Midbrain (tissue), 1 donor: ENCODE measurements around the gene ATF2.
"Not testable (repeated sequence)": the region's sequence is repeated elsewhere in the genome, so short reads cannot be mapped to it uniquely, and the experiment has no call there.

Experiments
- DNase-seq: peaks from one replicate; lab custom pipeline; 2025; lab: John Stamatoyannopoulos, UW

The ATF2 gene

GRCh38 chr2:175166216-175166824, 1.7 kb downstream of the ATF2 start:
- DNase-seq: no peak

DNA sequence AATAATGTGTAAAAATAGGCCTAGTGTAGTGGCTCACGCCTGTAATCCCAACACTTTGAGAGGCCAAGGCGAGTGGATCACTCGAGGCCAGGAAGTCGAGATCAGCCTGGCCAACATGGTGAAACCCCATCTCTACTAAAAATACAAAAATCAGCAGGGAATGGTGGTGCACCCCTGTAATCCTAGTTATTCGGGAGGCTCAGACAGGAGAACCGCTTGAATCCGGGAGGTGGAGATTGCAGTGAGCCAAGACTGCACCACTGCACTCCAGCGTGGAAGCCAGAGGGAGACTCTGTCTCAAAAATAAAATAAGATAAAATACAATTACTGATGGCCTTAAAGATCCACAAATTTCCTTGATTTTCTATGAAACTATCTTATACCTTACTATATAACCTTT, 3.8 kb downstream of the ATF2 start:
- no peak for DNase-seq

DNA sequence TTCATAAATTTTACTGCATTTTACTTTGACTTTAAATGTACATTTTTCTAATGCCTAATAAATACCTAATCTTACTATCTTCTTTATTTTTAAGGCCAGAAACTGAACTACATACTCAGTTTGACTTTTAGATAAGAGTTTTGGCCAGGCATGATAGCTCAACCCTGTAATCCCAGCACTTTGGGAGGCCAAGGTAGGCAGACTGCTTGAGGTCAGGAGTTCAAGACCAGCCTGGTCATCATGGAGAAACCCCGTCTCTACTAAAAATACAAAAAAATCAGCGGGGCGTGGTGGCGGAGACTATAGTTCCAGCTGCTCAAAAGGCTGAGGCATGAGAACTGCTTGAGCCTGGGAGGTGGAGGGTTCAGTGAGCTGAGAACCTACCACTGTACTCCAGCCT, 9.1 kb downstream of the ATF2 start:
- no peak for DNase-seq

- DNase-seq: no peak
These were observed 11.5 kb downstream of the ATF2 start for GRCh38 chr2:175156534-175156933.

GRCh38 chr2:175154661-175155082, 13.3 kb downstream of the ATF2 start:
- DNase-seq: no peak

DNA sequence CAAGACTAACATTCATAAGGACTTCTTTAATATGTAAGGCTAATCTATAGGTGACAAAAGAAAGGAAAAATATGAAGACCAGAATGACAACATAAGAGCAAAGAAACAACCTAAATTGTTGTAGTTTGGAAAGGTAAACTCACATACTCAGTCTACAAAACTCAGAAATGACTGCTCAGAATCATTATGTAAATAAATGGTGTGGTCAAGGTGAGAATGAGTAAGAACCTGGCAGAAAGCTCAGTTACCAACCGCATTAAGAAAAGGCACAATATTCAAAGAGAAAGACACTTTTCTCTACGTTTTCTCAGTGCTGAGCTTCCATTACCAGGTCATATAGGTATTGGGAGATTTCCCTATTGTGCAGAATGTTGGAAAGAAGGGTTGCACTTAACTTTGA, 15.8 kb downstream of the ATF2 start:
- no peak for DNase-seq

DNA sequence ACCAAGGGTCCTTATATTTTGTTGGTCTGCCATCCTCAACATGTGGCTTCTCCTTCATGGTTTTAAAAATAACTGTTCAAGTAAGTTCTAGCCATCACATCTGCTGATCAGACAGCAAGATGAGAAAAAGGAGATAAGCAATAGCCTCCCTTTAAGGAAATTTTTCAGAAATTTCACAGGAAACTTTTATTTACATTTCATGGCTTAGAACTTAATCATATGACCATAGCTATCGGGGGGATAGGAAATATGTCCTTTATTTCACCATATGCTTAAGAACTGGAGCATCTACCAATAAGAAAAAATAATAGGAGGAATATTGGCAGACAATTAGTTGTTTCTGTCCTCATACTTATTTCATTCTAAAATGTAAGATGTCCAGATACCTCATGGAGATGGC, 16.2 kb downstream of the ATF2 start:
- no peak for DNase-seq

- DNase-seq: no peak
These were observed 20.8 kb downstream of the ATF2 start for GRCh38 chr2:175147186-175147585.

GRCh38 chr2:175143678-175144077, 24.3 kb downstream of the ATF2 start:
- no peak for DNase-seq

DNA sequence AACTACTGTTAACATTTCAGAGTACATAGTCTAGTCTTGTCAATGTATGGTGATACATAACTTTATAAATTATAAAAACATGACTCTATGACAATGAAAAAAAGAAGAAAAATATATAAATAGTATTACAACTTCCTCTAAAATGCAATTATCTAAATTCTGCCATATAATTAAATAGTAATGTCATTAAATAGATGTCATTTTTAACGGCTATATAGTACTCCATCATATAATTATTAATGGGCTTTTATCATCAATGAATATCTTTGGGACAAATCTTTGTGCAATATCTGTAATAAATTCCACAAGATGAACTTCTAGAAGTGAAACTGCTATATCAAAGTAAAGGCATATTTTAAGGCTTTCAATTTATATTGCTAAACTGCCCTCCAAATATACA, 24.8 kb downstream of the ATF2 start:
- no peak for DNase-seq

- no peak for DNase-seq
These were observed 27.7 kb downstream of the ATF2 start for GRCh38 chr2:175140332-175140731.

DNA sequence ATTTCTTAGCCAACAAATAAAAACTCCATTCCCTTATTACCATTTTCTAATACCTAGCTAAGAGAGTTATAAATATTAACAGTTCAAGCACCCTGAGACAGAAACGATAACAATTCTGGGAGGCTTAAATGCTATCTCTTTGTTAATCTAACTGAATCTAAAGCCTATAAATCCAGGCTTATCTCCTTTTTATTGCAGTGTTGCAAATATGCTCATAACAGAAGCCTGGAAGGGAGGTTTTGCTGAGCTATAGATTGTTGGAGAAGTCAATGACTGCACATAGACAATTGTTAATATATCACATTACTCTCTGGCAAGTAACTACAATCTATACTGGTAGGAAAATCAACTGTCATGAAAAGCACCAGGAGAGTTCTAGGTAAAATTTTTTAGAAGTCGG, 30.2 kb downstream of the ATF2 start:
- DNase-seq: no peak

DNA sequence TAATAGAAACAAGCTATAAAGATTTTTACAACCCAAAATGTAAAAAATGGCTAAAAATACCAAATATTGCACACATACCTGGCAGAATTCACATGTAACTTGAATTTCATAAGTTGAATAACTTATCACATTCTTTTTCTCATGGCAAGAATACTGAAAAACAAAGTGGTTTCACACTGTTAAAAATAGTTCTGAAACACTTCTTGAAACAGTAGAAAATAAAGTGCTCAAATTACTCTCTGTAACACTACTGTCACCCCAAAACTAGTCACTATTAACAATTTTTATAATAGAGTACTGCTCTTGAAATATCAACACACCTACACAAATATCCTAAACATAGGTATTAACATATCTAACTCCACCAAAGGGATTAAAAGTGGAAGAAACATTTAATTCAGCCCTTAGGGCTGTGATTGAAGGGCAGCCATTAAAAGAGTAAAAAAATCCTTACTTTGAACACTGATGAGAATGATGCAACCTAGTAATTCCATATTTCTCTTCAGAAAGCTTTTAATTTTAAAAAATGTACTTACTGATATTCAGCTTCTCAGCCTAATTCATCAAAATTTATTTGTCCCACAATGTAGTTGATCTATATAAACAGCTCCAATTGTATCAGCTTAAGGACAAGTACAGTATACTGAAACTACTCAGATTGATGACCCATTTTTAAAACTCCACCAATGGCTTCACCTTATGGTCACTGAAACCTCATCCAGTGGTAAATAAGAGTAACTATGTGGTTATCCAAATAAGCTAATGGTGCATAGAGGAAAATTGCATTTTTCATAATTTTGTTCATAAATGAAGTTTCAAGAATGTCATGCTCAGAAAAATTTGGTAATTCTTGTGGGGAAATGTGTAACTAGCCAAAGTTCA, 31.4 kb downstream of the ATF2 start:
- DNase-seq: no peak

DNA sequence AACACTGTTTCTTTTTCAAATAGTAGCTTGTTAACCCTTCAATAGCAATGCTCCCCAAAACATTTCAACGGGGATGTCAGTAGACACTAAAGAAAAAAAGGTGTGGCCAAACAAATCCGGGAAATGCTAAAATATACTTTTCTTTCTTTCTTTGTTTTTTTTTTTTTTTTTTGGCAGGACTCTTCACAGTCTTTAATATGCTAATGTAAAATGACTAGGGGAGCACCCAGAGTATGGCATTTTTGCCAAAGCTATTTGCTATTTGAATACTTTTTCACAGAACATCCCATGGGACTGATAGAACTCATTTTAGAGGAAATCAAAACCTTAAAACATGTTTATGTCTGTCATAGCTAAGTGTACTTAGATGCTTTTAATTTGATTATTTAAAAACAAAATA, 32.1 kb downstream of the ATF2 start:
- DNase-seq: no peak

DNA sequence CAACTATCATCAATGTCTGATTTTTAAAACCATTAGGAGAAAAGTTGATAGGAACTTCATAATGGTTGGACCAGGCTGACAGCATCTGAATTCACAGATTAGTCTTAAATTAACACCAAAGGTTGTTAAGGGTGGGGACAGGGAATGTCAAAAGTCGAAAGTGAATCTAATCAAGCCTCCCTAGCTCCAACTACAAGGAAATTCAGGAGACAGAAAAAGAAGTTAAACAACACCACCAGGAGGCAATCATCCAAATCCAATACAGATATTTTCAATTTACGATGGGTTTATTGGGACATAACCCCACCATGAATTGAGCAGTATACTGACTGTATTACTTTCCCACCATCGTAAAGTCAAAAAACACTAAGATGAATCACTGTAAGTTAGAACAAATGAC, 32.8 kb downstream of the ATF2 start:
- DNase-seq: no peak

DNA sequence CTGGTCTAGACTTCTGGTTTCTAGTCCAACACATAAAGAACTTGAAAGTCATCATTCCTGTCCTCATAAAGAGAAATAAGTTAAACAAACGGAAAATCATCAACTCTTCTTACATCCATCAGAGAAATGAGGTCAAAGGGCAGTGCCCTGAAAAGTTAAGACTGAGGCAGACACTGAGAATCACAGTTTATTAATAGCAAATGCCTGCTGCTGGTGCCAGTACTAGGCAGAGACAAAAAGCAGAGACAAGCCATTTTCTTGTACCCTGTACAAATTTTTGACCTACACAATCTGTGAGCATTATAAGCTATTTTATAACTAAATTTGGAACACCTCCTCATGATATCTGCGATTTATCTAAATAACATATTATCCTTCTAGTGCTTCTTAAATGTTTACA, 36.8 kb downstream of the ATF2 start:
- DNase-seq: no peak

- DNase-seq: no peak
These were observed 41.3 kb downstream of the ATF2 start for GRCh38 chr2:175126661-175127060.

DNA sequence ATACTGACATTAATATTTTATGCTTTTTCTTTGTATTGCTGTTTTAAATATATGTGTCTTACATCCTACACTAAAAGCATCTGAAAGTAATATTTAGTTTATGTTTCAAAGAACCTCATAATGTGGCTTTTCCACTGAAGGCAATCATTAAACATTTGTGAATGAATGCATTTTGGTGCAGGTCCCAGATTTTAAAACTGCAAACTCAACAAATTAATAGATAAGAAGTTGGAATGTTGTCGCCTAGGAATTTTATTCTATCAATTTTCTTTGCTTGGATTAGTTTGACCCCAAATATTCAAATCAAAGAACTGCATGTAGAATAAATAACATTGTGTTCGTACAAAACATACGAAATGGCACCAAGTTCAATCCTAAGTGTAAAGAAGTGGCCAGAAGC, 44.7 kb downstream of the ATF2 start:
- no peak for DNase-seq

DNA sequence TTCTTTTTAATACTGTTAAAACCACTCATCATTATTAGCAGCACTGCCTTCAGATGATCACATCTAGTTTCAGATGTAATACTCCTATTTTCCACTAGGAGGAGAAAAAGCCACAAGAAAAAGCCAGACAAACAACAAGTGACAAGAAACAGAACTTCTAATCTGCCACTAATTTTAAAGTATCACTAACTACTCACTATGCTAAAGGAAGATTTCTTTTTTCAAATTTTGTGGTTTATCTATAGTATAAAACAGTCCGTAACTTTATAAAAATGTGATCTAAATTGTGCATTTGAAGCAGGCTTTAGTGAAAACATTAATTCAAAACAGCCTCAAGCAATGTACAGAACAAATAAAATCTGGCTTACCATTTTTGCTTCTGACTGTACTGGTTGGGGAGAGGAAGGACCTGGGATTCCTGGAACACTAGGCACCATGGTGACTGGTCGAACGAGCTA, 56.8 kb downstream of the ATF2 start:
- DNase-seq: peak; percentile 32

- not testable (repeated sequence) for DNase-seq
These were observed 59.9 kb downstream of the ATF2 start for GRCh38 chr2:175108091-175108490.

DNA sequence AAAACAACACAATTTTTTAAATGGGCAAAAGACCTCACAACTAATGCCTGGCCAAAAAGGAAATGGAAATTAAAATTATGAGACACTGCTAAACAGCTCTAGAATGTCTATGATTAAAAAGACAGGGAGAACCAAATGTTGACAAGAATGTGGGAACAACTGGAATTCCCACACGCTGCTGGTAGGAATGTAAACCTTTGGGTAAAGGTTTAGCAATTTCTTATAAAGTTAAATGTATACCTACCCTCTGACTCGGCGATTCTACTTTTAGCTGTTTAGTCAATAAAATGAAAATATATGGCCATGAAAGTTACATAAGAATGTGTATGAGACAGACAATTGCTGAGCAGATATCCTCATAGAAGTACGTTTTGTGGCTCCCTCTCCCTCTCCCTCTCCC, 60.9 kb downstream of the ATF2 start:
- no peak for DNase-seq

- no peak for DNase-seq
These were observed 64.8 kb downstream of the ATF2 start for GRCh38 chr2:175103191-175103590.

- no peak for DNase-seq
These were observed 66.5 kb downstream of the ATF2 start for GRCh38 chr2:175101514-175101913.

DNA sequence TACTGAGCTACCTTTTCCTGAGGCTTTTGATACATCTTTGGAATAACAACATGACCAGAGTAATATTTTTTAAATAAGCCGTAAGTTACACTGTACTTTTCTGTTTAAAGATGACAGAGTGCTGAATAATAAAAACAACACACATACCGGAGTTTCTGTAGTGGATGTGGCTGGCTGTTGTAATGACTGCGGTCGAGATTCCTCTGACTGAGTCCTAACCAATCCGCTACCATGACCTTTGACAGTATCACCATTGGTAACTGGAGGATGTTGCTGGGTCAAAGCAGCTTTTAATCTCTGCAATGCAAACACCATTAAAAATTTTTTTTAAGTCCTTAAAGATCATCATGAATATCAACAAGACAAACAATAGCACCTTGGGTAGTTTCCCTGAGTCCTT, 70.7 kb downstream of the ATF2 start:
- no peak for DNase-seq
